ENCODE measurements around the gene FYN. TPM values are rescaled to one million over a fixed set of nuclear protein-coding genes. Genes with fewer than 3 reads are reported as not detected.

Gene FYN
- total RNA-seq, 1 experiment from 2014 or later = 18.5 TPM

GRCh38 chr6:111845441-111845871 is 27.8 kb downstream of the FYN start:
- H3K36me3 ChIP-seq (ENCODE audit: control insufficient read depth in 1 of 2, insufficient read depth in 2 of 2, low read length in 2 of 2) = no peaks in the 10 kb centered on the region
- no peaks in the 10 kb centered on the region for H3K9me3 ChIP-seq (ENCODE audit: control insufficient read depth in 1 of 2, insufficient read depth in 1 of 2, low read depth in 1 of 2, low read length in 2 of 2)
- no peak overlapping the region for H3K27ac ChIP-seq (ENCODE audit: low read depth, low read length)
- TF ChIP-seq ZBTB33 (IDR thresholded peaks at IDR 0.05; ENCODE audit: extremely low read depth, insufficient replicate concordance, low read length) (no peak), RAD21 (IDR thresholded peaks at IDR 0.05; ENCODE audit: low read depth) (no peak), ELF1 (IDR thresholded peaks at IDR 0.05; ENCODE audit: borderline replicate concordance, low read depth) (no peak), EZH2phosphoT487 (IDR thresholded peaks at IDR 0.05; ENCODE audit: borderline replicate concordance) (no peak), EGR1 (IDR thresholded peaks at IDR 0.05; ENCODE audit: low read depth) (no peak), CEBPB (IDR thresholded peaks at IDR 0.05; ENCODE audit: low read depth) (no peak), POLR2A (IDR thresholded peaks at IDR 0.05; ENCODE audit: borderline replicate concordance, extremely low read depth, insufficient read depth, insufficient read length) (no peak), TCF7L2 (IDR thresholded peaks at IDR 0.05; ENCODE audit: borderline replicate concordance, extremely low read depth, insufficient read depth, insufficient read length) (no peak), CTCF (IDR thresholded peaks at IDR 0.05 in 2 of 3, conservative IDR thresholded peaks at IDR 0.05 in 1 of 3; ENCODE audit: borderline replicate concordance in 1 of 3, insufficient read depth in 1 of 3, low read depth in 2 of 3, low read length in 2 of 3) (no peak), ZNF274 (IDR thresholded peaks at IDR 0.05; ENCODE audit: low read depth, low read length) (no peak), SIN3A (IDR thresholded peaks at IDR 0.05; ENCODE audit: low read depth) (no peak), JUND (IDR thresholded peaks at IDR 0.05) (no peak), SRF (IDR thresholded peaks at IDR 0.05; ENCODE audit: low read depth) (no peak)
- TF ChIP-seq, protein P1, sequence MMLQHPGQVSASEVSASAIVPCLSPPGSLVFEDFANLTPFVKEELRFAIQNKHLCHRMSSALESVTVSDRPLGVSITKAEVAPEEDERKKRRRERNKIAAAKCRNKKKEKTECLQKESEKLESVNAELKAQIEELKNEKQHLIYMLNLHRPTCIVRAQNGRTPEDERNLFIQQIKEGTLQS (IDR thresholded peaks at IDR 0.05) = no peak
- H3K79me2 ChIP-seq (ENCODE audit: insufficient read depth, low read length) = no peaks in the 10 kb centered on the region
- no peak overlapping the region for H3K9ac ChIP-seq (ENCODE audit: low read length)
- ChIA-PET CTCF (no interaction called here), RAD21 (ENCODE audit: low non-redundant PET in 1 of 2, low total read pairs in 2 of 2, uncharacterized antibody in 2 of 2, unreplicated experiment in 2 of 2) (no interaction called here), POLR2A (no interaction called here)
- no peak overlapping the region for H2AFZ ChIP-seq (ENCODE audit: low read depth, low read length, poor library complexity, severe bottlenecking)
- H4K20me1 ChIP-seq (ENCODE audit: insufficient read depth) = no peaks in the 10 kb centered on the region
- H3K27me3 ChIP-seq (ENCODE audit: insufficient read depth, low read length) = no peaks in the 10 kb centered on the region
- H3K4me1 ChIP-seq (ENCODE audit: control insufficient read depth in 1 of 2, insufficient read depth in 2 of 2, low read length in 2 of 2) = no peaks in the 10 kb centered on the region
- no peak overlapping the region for H3K4me3 ChIP-seq (replicated peaks in 1 of 2; ENCODE audit: low read depth in 1 of 2, low read length in 2 of 2)
- DNase-seq (ENCODE audit: low read depth, low spot score) (no peak), ATAC-seq (no peak)
- no peak overlapping the region for H3K4me2 ChIP-seq (ENCODE audit: low read length)
- intact Hi-C loops (cut with micrococcal nuclease) = no loop called here
- no TSS peak for BruUV-seq (replicated peaks)
- no peaks in the 10 kb centered on the region for H3K9me2 ChIP-seq (ENCODE audit: insufficient read depth)
